ENCODE measurements around the gene TNS3.
"Not testable (repeated sequence)": the region's sequence is repeated elsewhere in the genome, so short reads cannot be mapped to it uniquely, and the experiment has no call there.

Gene TNS3

DNA sequence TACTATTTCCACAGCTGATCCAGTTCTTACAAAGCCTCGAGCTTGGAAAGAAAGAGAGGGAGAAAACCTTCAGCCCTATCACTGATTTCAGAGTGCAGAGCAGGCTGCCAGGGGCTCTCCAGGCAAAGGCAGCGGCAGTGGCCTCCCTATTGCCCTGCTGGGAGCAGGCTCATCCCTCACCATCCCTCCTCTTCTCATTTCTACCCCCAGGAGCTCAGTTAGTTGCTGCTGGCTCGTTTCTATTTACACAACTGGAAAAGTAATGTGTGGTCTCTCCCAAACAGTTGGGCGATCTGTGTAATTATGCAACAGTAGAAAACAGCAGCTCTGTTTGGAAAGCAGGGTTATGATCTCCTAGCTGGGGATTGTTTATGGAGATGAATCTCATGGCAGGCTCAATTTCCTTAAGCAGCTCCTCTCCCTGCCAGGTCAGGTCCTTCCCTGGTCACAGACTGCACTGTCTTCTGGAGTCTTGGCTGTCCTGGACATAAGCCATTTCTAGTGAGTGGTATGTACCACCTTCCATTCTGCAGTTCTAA, 28.7 kb upstream of the TNS3 start:
- H3K9me3 ChIP-seq (ENCODE audit: control insufficient read depth, insufficient read depth, low read length): no peaks in the 10 kb centered on the region
- H3K4me1 ChIP-seq (ENCODE audit: insufficient read depth, low read length): no peaks in the 10 kb centered on the region
- H3K9ac ChIP-seq (ENCODE audit: low read depth, low read length): no peak overlapping the region
- H3K36me3 ChIP-seq (ENCODE audit: insufficient read depth, low read length): no peaks in the 10 kb centered on the region

- no peak overlapping the region for H3K9ac ChIP-seq (ENCODE audit: low read depth, low read length)
Measured at GRCh38 chr7:47609803-47610452, 28.0 kb upstream of the TNS3 start.

DNA sequence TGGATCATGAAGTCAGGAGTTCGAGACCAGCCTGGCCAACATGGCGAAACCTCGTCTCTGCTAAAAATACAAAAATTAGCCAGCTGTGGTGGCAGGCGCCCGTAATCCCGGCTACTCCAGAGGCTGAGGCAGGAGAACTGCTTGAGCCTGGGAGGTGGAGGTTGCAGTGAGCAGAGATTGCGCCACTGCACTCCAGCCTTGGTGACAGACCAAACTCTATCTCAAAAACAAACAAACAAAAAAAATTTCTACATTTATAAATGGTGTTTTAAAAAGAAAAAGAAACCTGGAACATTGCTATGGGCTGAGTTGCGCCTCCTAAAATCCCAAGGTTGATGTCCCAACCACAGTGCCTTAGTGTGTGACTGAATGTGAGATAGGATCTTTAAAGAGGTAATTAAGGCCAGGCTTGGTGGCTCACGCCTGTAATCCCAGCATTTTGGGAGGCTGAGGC, 24.7 kb upstream of the TNS3 start:
- not testable (repeated sequence) for H3K4me1 ChIP-seq (ENCODE audit: insufficient read depth, low read length); H3K9ac ChIP-seq (ENCODE audit: low read depth, low read length); H3K9me3 ChIP-seq (ENCODE audit: control insufficient read depth, insufficient read depth, low read length); H3K36me3 ChIP-seq (ENCODE audit: insufficient read depth, low read length)

More at GRCh38 chr7:47609803-47610452, 28.0 kb upstream of the TNS3 start:
- Histone ChIP-seq H3K4me1 (ENCODE audit: insufficient read depth, low read length) (no peaks in the 10 kb centered on the region), H3K9me3 (ENCODE audit: control insufficient read depth, insufficient read depth, low read length) (no peaks in the 10 kb centered on the region), H3K36me3 (ENCODE audit: insufficient read depth, low read length) (no peaks in the 10 kb centered on the region)

- H3K36me3 ChIP-seq (ENCODE audit: insufficient read depth, low read length): no peaks in the 10 kb centered on the region
- H3K9ac ChIP-seq (ENCODE audit: low read depth, low read length): no peak overlapping the region
- H3K9me3 ChIP-seq (ENCODE audit: control insufficient read depth, insufficient read depth, low read length): no peaks in the 10 kb centered on the region
- peaks cover 5% of the 10 kb centered on the region; the same call in 1 of the 2 replicates for H3K4me1 ChIP-seq (ENCODE audit: insufficient read depth, low read length)
Measured at GRCh38 chr7:47605816-47606575, 24.1 kb upstream of the TNS3 start.

DNA sequence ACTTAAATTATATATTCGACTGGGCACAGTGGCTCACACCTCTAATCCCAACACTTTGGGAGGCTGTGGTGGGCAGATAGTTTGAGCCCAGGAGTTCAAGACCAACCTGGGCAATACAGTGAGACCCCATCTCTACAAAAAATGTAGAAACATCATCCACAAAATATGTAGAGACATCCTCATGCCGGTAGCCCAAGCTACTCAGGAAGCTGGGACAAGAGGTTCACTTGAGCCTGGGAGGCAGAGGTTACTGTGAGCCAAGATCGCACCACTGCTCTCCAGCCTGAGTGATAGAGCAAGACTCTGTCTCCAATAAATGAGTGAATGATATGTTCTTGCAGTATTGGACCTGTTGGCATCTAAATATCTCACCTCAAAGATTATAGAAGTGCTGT, 22.6 kb upstream of the TNS3 start:
- H3K4me1 ChIP-seq (ENCODE audit: insufficient read depth, low read length): peaks cover 5% of the 10 kb centered on the region; the same call in 1 of the 2 replicates
- H3K9ac ChIP-seq (ENCODE audit: low read depth, low read length): no peak overlapping the region
- H3K9me3 ChIP-seq (ENCODE audit: control insufficient read depth, insufficient read depth, low read length): no peaks in the 10 kb centered on the region
- H3K36me3 ChIP-seq (ENCODE audit: insufficient read depth, low read length): no peaks in the 10 kb centered on the region

- not testable (repeated sequence) for H3K4me1 ChIP-seq (ENCODE audit: insufficient read depth, low read length); H3K9me3 ChIP-seq (ENCODE audit: control insufficient read depth, insufficient read depth, low read length); H3K36me3 ChIP-seq (ENCODE audit: insufficient read depth, low read length); H3K9ac ChIP-seq (ENCODE audit: low read depth, low read length)
Measured at GRCh38 chr7:47603514-47604255, 21.8 kb upstream of the TNS3 start.

- Histone ChIP-seq H3K36me3 (ENCODE audit: insufficient read depth, low read length) (no peaks in the 10 kb centered on the region), H3K9ac (ENCODE audit: low read depth, low read length) (no peak overlapping the region), H3K4me1 (ENCODE audit: insufficient read depth, low read length) (peaks cover 5% of the 10 kb centered on the region; the same call in 1 of the 2 replicates), H3K9me3 (ENCODE audit: control insufficient read depth, insufficient read depth, low read length) (0 out of 2 replicates have a peak, but pooled peaks cover 1% of the 10 kb centered on the region)
Measured at GRCh38 chr7:47602272-47603004, 20.5 kb upstream of the TNS3 start.

DNA sequence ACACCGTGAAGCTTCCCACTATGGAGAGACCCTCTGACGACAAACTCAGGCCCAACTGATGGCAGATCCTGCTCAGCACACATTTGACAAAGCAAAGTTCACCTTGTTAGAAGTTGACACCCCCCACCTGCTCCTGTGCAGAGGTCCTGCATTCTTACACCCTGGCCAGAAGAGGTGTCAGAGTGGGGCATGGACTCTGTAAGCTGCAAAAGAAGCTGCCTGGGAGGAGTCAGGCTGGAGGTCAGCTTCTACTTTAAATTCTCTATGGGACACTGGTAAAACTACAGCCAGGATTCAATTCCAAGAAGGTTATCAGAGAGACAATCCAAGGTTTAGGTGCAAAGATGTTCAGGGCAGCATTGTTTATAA, 20.0 kb upstream of the TNS3 start:
- H3K36me3 ChIP-seq (ENCODE audit: insufficient read depth, low read length): no peaks in the 10 kb centered on the region
- peaks cover 7% of the 10 kb centered on the region; the same call in 1 of the 2 replicates for H3K9me3 ChIP-seq (ENCODE audit: control insufficient read depth, insufficient read depth, low read length)
- no peak overlapping the region for H3K9ac ChIP-seq (ENCODE audit: low read depth, low read length)
- H3K4me1 ChIP-seq (ENCODE audit: insufficient read depth, low read length): peaks cover 5% of the 10 kb centered on the region; the same call in 1 of the 2 replicates

DNA sequence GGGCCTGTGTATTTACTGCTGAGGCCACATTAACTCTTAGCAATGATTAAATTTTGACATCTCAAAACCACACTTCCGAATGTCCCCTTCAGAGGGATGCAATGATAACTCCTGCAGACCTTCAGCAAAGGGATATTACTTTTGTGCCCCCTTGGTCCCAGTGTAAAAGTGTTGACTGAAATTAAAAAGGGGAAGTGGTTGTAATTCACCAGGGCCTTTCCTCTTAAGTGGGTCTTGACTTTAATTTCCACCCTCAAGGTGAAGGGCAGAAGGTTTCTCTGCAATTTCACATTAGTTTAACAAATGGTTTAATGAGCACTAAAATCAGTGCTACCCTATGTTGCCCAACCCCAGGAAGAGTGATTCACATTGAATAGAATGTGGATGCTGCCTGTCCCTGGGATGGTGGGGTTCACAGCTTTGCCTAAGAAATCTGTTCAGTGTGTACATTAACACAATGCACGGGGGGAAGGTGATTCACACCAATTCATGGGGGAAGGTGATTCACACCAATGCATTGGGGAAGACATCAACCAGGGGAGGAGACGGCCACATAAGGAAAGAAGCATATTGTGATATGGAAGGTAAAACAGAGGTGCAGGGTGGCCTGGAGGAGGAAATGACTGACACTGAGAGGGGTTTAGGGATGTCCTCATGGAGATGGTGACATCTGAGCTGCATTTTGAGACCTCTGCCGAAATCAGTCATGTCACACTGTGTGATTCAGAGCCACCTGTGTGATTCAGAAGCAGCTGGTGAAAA, 19.4 kb upstream of the TNS3 start:
- peaks cover 12% of the 10 kb centered on the region; the same call in 1 of the 2 replicates for H3K9me3 ChIP-seq (ENCODE audit: control insufficient read depth, insufficient read depth, low read length)
- H3K4me1 ChIP-seq (ENCODE audit: insufficient read depth, low read length): peaks cover 5% of the 10 kb centered on the region; the same call in 1 of the 2 replicates
- no peaks in the 10 kb centered on the region for H3K36me3 ChIP-seq (ENCODE audit: insufficient read depth, low read length)
- no peak overlapping the region for H3K9ac ChIP-seq (ENCODE audit: low read depth, low read length)

DNA sequence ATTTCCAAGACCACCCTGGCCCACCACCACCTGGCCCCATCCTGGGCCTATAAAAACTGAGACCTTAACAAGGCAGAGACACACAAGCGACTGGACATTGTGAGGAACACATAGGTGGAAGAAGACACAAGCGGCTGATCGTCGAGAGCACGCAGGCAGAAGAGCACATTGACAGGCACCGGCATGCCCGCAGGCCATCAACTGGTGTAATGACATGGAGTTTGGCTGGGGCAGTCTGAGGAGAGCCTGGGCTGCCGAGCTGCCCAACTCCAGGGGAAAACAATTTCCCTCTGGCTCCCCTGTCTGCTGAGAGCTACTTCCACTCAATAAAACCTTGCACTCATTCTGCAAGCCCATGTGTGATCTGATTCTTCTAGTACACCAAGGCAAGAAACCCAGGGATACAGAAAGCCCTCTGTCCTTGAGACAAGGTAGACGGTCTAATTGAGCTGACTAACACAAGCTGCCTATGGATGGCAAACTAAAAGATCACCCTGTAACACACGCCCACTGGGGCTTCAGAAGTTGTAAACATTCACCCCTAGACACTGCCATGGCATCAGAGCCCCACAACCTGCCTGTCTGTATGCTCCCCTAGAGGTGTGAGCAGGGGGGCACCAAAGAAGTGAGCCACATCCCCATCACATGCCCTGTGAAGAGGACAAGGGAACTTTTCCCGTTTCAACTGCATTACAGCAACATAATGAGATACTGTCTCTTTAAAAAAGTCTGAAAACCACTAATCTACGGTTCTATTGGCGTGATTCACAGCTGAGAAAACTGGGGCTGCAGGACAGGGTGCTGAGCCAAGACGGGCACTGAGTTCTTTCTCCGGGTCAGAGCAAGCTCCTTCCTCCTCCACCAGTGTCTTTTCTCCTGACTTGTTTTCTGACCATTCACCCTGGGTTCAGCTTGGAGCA, 18.5 kb upstream of the TNS3 start:
- Histone ChIP-seq H3K4me1 (ENCODE audit: insufficient read depth, low read length) (peaks cover 5% of the 10 kb centered on the region; the same call in 1 of the 2 replicates), H3K36me3 (ENCODE audit: insufficient read depth, low read length) (no peaks in the 10 kb centered on the region), H3K9ac (ENCODE audit: low read depth, low read length) (no peak overlapping the region), H3K9me3 (ENCODE audit: control insufficient read depth, insufficient read depth, low read length) (peaks cover 12% of the 10 kb centered on the region; the same call in 1 of the 2 replicates)

GRCh38 chr7:47597379-47597778, 15.5 kb upstream of the TNS3 start:
- H3K9me3 ChIP-seq (ENCODE audit: control insufficient read depth, insufficient read depth, low read length): peaks cover 12% of the 10 kb centered on the region; the same call in 1 of the 2 replicates
- H3K36me3 ChIP-seq (ENCODE audit: insufficient read depth, low read length): no peaks in the 10 kb centered on the region
- no peak overlapping the region for H3K9ac ChIP-seq (ENCODE audit: low read depth, low read length)
- H3K4me1 ChIP-seq (ENCODE audit: insufficient read depth, low read length): peaks cover 6% of the 10 kb centered on the region; the same call in 1 of the 2 replicates

- H3K9ac ChIP-seq (ENCODE audit: low read depth, low read length): no peak overlapping the region
- H3K4me1 ChIP-seq (ENCODE audit: insufficient read depth, low read length): peaks cover 10% of the 10 kb centered on the region; the same call in 1 of the 2 replicates
- peaks cover 12% of the 10 kb centered on the region; the same call in 1 of the 2 replicates for H3K9me3 ChIP-seq (ENCODE audit: control insufficient read depth, insufficient read depth, low read length)
- no peaks in the 10 kb centered on the region for H3K36me3 ChIP-seq (ENCODE audit: insufficient read depth, low read length)
Measured at GRCh38 chr7:47596502-47597202, 14.7 kb upstream of the TNS3 start.
